ENCODE data around the gene NOP58. TPM values are rescaled to one million over a fixed set of nuclear protein-coding genes. Genes with fewer than 3 reads are reported as not detected.
"Not testable (repeated sequence)": the region's sequence is repeated elsewhere in the genome, so short reads cannot be mapped to it uniquely, and the experiment has no call there.

The NOP58 gene
- total RNA-seq, 4 donors from 2014 or later = 9.4 to 54.9 (median 26.3) TPM

GRCh38 chr2:202311823-202312388 is 46.3 kb downstream of the NOP58 start:
- TF ChIP-seq CTCF (IDR thresholded peaks at IDR 0.05) (no peak), EP300 (IDR thresholded peaks at IDR 0.05; ENCODE audit: low read depth) (no peak), POLR2A (IDR thresholded peaks at IDR 0.05) (no peak), POLR2AphosphoS5 (IDR thresholded peaks at IDR 0.05) (no peak)
- 77 to 90% methylated on average over 3 to 4 of the region's 4 CpGs for WGBS, 2 donors (ENCODE audit: low coverage in 1 of 2)
- no peaks in the 10 kb centered on the region for H3K27me3 ChIP-seq
- H3K4me3 ChIP-seq = no peak overlapping the region
- H3K27ac ChIP-seq = no peak overlapping the region
- peaks cover 0 to 6% (median 4%) of the 10 kb centered on the region in 4 donors for H3K4me1 ChIP-seq
- no peaks in the 10 kb centered on the region for H3K9me3 ChIP-seq
- intact Hi-C loops (cut with DNase I; ENCODE audit: low total_unique reads) = no loop called here
- in situ Hi-C loops (cut with MboI; ENCODE audit: low pct_ligation_motif_present in 1 of 4, low pct_unique_long_range_greater_than_20kb in 1 of 4, low sequenced_read_pairs in 3 of 4) = no loop called here
- H3K36me3 ChIP-seq = peaks cover 0 to 2% (median 0%) of the 10 kb centered on the region in 4 donors
- DNase-seq = no peak

GRCh38 chr2:202314116-202314515 is 48.6 kb downstream of the NOP58 start:
- TF ChIP-seq EP300 (IDR thresholded peaks at IDR 0.05; ENCODE audit: low read depth) = no peak
- no peak for TF ChIP-seq POLR2A (IDR thresholded peaks at IDR 0.05)
- TF ChIP-seq POLR2AphosphoS5 (IDR thresholded peaks at IDR 0.05) = no peak
- no peak for TF ChIP-seq CTCF (IDR thresholded peaks at IDR 0.05)
- Histone ChIP-seq H3K9me3 (no peaks in the 10 kb centered on the region), H3K4me3 (no peak overlapping the region), H3K27ac (no peak overlapping the region), H3K27me3 (no peaks in the 10 kb centered on the region), H3K4me1 (peaks cover 8 to 16% (median 13%) of the 10 kb centered on the region in 4 donors), H3K36me3 (no peaks in the 10 kb centered on the region)
- intact Hi-C loops (cut with DNase I; ENCODE audit: low total_unique reads) = no loop called here
- DNase-seq = no peak
- WGBS, 2 donors (ENCODE audit: low coverage in 1 of 2) = 96% methylated on average over 2 of the region's 2 CpGs; no CpG with 5 or more reads in 1 of the 2 donors
- in situ Hi-C loops (cut with MboI; ENCODE audit: low pct_ligation_motif_present in 1 of 4, low pct_unique_long_range_greater_than_20kb in 1 of 4, low sequenced_read_pairs in 3 of 4) = no loop called here

DNA sequence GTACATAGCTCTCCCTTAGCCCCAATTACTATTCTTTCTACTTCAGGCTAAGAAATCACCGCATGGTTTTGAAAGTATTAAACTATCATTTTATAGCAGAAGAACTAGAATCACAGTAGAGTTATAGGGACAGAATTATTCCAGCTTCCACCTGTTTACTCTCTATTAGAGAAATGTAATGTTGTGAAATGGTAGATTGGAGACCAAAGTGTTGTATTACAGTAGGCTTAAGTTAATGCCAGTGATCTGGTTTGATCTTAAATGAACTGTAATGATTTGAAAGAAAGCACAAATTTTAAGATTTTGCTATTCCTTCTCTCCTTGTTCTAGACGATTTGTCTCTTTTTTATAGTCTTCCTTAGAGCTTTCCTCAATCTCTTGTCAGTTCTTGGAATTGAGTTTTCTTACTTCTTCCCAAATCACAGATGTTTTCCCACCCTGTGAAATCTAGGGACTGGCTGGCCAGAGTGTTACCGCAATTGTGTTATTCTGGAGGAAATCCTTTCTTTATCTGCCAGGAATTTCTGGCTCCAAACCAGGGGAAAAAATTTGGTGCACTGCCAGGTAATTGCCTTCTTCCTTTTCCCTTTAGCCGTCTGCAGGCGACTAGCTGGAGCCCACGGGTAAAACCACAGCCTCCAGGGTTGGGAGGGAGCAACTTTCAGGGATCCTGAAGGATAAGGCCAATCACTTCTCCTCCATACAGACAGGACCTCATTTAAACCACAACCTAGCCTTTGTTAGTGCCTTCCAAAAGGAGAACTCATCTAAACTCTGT is 51.7 kb downstream of the NOP58 start:
- no peaks in the 10 kb centered on the region for H3K9me3 ChIP-seq
- TF ChIP-seq POLR2AphosphoS5 (IDR thresholded peaks at IDR 0.05) (peak; percentile 24 to 33 (median 25)), CTCF (IDR thresholded peaks at IDR 0.05) (no peak)

GRCh38 chr2:202320362-202320761 is 54.8 kb downstream of the NOP58 start:
- H3K9me3 ChIP-seq; DNase-seq; H3K27ac ChIP-seq; H3K36me3 ChIP-seq; H3K27me3 ChIP-seq; H3K4me3 ChIP-seq; intact Hi-C loops (cut with DNase I; ENCODE audit: low total_unique reads); in situ Hi-C loops (cut with MboI; ENCODE audit: low pct_ligation_motif_present in 1 of 4, low pct_unique_long_range_greater_than_20kb in 1 of 4, low sequenced_read_pairs in 3 of 4): not testable (repeated sequence)
- H3K4me1 ChIP-seq = peaks cover 8 to 16% (median 13%) of the 10 kb centered on the region in 4 donors
- 99 to 100% methylated on average over 3 of the region's 3 CpGs for WGBS, 2 donors (ENCODE audit: low coverage in 1 of 2)

More for the DNA sequence above, 51.7 kb downstream of the NOP58 start:
- intact Hi-C loops (cut with DNase I; ENCODE audit: low total_unique reads) = no loop called here
- in situ Hi-C loops (cut with MboI; ENCODE audit: low pct_ligation_motif_present in 1 of 4, low pct_unique_long_range_greater_than_20kb in 1 of 4, low sequenced_read_pairs in 3 of 4) = no loop called here
- H3K27ac ChIP-seq = peak overlapping the region in 2 of 4 donors; percentile 25 to 35
- 16 to 20% methylated on average over 6 of the region's 6 CpGs for WGBS, 2 donors (ENCODE audit: low coverage in 1 of 2)
- H3K36me3 ChIP-seq = no peaks in the 10 kb centered on the region
- DNase-seq = peak; percentile 75
- no peaks in the 10 kb centered on the region for H3K27me3 ChIP-seq
- peaks cover 8 to 16% (median 13%) of the 10 kb centered on the region in 4 donors for H3K4me1 ChIP-seq
- no peak overlapping the region for H3K4me3 ChIP-seq
